Subcutaneous adipose tissue (tissue), 4 donors: ENCODE results near the gene LRIT1. TPM values are rescaled to one million over a fixed set of nuclear protein-coding genes. Genes with fewer than 3 reads are reported as not detected.

Experiments
- total RNA-seq, 4 donors: library from RNA; depleted of rRNA; stranded (reverse); fragments of >200 nt; gene quantifications; one replicate each; pipeline ENCODE4 v1.1.0, GENCODE V29; 2016
- TF ChIP-seq, protein P1 (sequence below): fragments of 450-650 bp; IDR thresholded peaks from one replicate; pipeline ENCODE4 v1.5.1; 2016; ENCODE audit warnings: low read depth, mild to moderate bottlenecking, control low read depth, antibody characterized with exemption, moderate library complexity

The LRIT1 gene
- total RNA-seq, 4 donors from 2014 or later = not detected

DNA sequence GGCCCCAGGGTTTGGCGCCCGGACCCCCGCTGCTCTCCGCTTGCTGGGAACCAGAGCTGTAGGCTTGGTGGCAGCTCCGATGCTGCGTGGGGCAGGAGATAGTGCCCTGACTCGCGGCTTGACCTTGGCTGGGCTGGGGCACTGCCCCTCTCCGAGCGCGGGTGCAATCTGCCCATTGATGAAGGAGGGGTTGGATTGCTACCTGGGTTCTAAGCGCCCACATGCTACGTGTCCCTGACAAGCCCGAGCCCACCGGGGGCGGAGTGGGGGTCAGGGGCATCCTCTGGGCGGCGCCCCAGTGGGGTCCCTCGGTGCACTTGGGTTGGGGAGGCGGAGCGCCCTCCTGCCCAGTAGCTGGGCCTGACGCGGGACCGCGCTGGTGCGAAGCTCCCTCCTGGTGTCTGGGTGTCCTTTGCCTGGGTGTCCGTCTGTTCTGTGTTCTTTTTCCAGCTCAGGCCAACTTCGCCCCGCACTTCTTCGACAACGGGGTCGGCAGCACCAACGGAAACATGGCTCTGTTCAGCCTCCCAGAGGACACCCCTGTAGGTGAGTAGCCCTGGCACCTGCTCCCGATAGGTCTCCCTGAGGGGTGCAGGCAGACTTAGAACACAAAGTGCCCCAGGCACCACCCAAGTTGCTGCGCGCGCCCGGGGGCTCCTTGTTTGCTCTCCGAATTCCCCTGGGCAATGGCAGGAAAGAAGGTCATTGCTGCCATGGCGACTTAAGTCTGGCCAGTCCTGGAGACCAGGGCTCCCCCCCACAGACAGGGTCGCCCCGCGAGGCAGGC, 46.1 kb downstream of the LRIT1 start:
- TF ChIP-seq, protein P1, sequence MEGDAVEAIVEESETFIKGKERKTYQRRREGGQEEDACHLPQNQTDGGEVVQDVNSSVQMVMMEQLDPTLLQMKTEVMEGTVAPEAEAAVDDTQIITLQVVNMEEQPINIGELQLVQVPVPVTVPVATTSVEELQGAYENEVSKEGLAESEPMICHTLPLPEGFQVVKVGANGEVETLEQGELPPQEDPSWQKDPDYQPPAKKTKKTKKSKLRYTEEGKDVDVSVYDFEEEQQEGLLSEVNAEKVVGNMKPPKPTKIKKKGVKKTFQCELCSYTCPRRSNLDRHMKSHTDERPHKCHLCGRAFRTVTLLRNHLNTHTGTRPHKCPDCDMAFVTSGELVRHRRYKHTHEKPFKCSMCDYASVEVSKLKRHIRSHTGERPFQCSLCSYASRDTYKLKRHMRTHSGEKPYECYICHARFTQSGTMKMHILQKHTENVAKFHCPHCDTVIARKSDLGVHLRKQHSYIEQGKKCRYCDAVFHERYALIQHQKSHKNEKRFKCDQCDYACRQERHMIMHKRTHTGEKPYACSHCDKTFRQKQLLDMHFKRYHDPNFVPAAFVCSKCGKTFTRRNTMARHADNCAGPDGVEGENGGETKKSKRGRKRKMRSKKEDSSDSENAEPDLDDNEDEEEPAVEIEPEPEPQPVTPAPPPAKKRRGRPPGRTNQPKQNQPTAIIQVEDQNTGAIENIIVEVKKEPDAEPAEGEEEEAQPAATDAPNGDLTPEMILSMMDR = no peak

DNA sequence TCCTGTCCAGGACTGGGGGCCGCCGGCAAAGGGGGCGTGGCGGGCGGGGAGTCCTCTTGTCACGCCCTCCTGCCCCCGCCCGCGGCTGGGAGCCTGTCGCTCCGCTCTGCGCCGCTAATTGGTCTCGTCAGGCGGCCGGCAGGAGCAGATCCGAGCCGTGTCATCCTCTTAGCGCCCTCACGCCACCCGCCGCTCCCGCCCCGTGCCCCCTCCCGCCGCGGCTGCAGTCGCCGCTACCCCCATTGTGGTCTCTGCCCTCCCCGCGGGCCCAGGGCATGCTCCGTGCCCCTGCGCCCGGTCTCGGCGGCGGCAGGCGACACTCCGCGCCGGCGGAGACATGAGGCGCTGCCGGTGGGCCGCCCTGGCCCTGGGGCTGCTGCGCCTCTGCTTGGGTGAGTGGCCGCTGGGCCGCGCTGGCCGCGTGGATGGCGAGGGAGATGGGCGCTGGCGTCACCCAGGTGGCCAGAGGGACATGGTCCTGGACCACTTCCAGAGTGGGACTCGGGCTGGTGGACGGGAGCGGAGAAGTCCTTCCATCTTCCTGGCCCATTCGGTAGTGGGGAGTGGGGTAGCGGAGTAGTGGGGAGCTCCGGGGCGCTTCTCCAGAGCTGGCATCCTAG, 46.8 kb downstream of the LRIT1 start, which contains the start of gene CDHR1:
TSS of gene CDHR1 (plus strand) at position 114 of the 620 bp plus-strand sequence. CDS start at position 338, 224 bp downstream.
- TF ChIP-seq, protein P1 = no peak

DNA sequence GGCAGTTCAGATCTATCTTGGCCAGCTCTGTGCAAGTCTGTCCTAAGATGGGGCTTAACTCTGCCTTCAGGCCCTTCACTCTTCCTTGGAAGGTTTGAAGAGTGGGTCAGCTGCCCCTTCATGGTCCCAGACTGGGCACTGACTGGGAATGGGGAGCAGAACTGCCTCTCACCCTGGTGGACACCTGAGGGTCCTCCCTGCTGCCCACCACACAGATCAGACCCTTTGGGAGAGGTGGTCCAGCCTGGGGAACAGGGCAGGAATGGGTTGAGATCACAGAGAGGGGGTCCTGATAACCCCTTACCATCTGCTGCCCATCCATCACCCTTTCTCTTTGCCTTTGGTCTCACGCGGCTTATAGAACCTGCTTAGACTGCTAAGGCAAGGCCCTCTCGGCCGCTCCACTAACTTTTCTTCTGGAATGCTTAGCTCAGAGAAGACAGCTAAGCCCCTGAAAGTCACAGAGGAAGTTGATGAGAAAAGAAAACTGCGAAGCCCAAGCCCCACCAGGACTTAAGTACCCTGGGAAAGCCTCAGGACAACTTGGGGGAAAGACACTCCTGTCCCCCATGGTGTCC, 47.4 kb downstream of the LRIT1 start:
- TF ChIP-seq, protein P1 = no peak

DNA sequence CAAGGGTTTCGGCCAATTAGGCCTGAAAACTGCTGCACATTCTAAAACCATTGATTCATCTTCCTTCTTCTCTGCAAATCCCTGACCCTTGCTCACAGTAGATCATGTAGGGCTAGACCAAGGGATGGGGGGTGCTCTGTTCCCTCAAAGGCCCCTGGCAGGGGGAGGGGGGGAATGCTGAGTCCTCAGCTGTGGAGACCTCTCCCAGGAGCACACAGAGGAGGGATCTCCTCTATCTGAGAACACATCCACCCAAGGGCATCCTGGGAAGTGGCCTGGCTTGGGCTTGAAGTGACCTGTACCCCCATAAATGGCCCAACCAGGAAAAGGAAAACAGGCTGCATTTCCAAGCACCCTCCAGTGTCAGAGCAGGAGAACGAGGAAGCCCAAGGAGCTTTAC, 48.0 kb downstream of the LRIT1 start:
- TF ChIP-seq, protein P1 = no peak

DNA sequence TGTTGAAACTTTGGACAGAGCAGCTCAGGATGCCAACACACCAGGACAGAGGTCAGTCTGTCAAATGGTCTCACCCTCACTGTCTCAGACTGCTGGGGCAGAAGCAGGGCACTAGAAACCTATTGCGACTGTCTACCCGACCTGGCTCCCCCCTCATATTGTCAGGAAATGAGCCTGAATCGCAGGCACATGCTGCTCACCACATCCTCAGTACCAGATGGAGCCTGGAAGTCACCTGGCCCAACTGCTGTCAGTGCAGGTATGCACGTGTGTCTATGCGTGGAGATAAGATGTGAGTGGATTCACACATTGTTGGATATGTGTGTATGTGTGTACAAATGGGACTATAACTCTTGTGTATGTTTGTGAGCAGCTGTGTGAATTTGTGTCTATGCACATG, 50.2 kb downstream of the LRIT1 start:
- TF ChIP-seq, protein P1 = no peak

DNA sequence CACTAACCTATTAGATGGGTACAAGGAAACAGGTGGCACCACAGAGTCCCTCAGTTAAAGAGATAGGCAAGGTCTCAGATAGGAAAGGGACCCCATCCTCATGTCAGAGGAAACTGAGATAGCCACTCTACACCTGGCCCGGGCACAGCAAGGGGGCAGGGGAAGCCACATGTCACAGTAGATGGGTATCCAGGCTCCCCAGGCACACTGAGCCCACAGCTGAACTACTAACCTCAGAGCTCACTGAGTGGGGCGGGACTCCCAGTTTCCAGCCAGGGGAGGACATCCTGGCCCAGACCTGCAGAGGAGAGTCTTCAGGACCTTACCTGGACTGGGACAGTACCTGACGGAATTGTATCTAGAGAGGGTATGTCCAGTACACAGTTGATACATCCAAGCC, 50.7 kb downstream of the LRIT1 start:
- TF ChIP-seq, protein P1 = no peak

DNA sequence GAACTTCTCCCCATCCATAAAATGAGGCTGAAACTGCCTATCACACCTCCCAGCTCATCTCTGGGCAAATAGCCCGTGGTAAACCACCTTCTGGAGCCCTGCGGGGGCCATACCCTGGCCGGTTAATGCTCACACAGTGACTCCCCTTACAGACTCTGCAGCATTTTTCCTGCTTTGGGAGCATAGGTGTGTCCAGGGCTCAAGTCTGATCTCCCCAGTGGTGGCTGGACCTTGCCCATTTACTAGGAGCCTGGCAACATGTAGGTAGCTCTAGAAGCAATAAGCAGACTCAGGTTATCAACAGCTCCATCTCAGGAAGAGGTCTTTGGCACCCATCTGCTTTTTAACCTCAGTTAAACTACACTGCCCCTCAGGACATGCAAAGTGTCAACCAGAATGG, 52.5 kb downstream of the LRIT1 start:
- TF ChIP-seq, protein P1 = no peak
